Brain microvascular endothelial cell (primary cell): Measurements from ENCODE around the gene VEZT.

Experiments
- DNase-seq: peaks from one replicate; pipeline ENCODE4 v3.0.0-alpha.2; 2020
- H3K27ac ChIP-seq: fragments of 250-450 bp; sonication (Bioruptor Pico); 2 replicates; pipeline ENCODE4 v1.5.1; 2020; ENCODE audit warnings: mild to moderate bottlenecking, moderate library complexity
- H3K27me3 ChIP-seq: fragments of 250-450 bp; sonication (Bioruptor Pico); replicated peaks from 2 replicates; pipeline ENCODE4 v1.5.1; 2020; ENCODE audit warnings: mild to moderate bottlenecking
- H3K36me3 ChIP-seq: fragments of 250-450 bp; sonication (Bioruptor Pico); replicated peaks from 2 replicates; pipeline ENCODE4 v1.5.1; 2020; ENCODE audit warnings: mild to moderate bottlenecking
- H3K4me3 ChIP-seq: 2 replicates; pipeline ENCODE4 v1.5.1; 2011; ENCODE audit warnings: low read depth, mild to moderate bottlenecking, control low read depth, low read length, moderate library complexity
- in situ Hi-C: cut with HindIII; loops from 2 replicates; pipeline ENCODE4 v1.10.0; 2017; ENCODE audit warnings: low sequenced_read_pairs, low pct_ligation_motif_present
- TF ChIP-seq, protein P1 (sequence below): IDR thresholded peaks from 2 replicates; pipeline ENCODE4 v1.5.1; 2011; ENCODE audit warnings: low read depth, mild to moderate bottlenecking, moderate library complexity, low read length, control low read depth, inconsistent platforms; ENCODE audit errors: missing control alignments

Gene VEZT

DNA sequence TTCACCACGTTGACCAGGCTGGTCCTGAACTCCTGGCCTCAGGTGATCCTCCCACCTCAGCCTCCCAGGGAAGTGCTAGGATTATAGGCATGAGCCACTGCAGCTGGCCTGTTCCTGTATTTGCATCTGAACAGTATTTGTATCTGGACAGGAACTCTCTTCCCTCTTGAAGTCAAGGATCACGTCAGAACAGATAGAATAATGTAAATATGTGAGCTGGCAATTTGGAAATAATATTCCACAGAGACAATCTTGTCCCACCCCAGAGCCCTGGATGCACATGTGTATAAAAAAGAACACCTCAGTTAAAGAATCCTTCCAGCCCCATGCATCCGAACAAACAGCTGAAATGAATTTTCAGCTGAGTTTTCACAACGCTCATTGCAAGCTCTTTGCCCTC, 118.3 kb downstream of the VEZT start:
- in situ Hi-C loops: loop anchor here (25.0 kb wide), 1 partner anchor 201 kb away; no protein-coding TSS in a partner anchor
- TF ChIP-seq, protein P1, sequence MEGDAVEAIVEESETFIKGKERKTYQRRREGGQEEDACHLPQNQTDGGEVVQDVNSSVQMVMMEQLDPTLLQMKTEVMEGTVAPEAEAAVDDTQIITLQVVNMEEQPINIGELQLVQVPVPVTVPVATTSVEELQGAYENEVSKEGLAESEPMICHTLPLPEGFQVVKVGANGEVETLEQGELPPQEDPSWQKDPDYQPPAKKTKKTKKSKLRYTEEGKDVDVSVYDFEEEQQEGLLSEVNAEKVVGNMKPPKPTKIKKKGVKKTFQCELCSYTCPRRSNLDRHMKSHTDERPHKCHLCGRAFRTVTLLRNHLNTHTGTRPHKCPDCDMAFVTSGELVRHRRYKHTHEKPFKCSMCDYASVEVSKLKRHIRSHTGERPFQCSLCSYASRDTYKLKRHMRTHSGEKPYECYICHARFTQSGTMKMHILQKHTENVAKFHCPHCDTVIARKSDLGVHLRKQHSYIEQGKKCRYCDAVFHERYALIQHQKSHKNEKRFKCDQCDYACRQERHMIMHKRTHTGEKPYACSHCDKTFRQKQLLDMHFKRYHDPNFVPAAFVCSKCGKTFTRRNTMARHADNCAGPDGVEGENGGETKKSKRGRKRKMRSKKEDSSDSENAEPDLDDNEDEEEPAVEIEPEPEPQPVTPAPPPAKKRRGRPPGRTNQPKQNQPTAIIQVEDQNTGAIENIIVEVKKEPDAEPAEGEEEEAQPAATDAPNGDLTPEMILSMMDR: no peak
- Histone ChIP-seq H3K36me3 (no peaks in the 10 kb centered on the region), H3K4me3 (no peak overlapping the region), H3K27me3 (no peaks in the 10 kb centered on the region), H3K27ac (no peak overlapping the region)
- no peak for DNase-seq

DNA sequence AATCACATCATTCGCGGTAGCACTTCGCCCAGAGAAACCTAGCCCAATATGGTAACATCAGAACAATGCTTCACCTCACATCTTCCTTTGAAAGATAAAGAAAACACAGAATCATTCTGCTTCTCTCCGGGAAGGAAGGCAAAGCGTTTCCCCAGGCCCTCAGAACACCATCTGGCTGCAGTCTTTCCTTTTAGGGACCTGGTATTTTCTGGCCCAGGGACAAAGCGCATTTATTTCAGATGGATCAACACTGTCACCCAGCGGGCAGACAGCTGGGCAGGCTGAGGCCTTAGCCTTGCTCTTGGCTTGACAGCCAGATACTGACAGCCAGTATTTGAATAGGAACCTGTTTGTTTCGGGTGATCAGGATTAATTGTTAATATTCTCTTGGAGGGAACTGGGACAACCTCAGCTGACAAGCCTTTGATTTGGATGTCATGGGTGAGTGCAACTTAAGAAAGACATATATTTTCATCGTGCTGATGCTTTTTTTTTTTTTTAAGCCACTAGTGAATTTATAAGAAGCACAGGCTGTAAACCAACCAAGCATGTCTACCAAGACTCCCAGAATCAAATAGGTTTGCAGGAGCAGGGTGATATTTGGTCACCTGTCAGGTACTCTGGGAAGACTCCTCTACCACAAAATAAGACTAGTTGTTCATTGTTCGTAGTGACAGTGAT, 118.9 kb downstream of the VEZT start:
- H3K36me3 ChIP-seq: no peaks in the 10 kb centered on the region
- TF ChIP-seq, protein P1: peak; percentile 99
- no peak overlapping the region for H3K4me3 ChIP-seq
- H3K27ac ChIP-seq: no peak overlapping the region
- DNase-seq: peak; percentile 87
- H3K27me3 ChIP-seq: no peaks in the 10 kb centered on the region
- in situ Hi-C loops: loop anchor here (25.0 kb wide), 1 partner anchor 201 kb away; no protein-coding TSS in a partner anchor

DNA sequence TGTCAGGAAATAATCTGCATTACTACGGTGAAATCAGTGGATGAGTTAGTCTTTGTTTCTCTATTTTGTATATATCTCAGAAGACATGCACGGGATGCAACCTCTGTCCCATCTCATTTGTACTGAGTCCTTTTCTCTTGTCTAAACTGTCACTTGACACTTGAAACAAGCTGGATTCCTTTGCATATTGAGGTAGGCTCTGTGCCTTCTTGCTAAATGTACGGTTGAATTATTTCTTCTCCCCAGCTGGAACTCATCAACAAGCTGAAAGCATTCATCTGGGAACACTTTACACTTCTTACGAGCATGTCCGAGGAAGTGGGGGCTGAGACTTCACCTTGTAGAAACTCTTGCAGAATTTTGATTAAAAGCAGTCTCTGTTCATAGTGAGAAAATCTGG, 119.5 kb downstream of the VEZT start:
- H3K4me3 ChIP-seq: no peak overlapping the region
- H3K27me3 ChIP-seq: no peaks in the 10 kb centered on the region
- H3K27ac ChIP-seq: no peak overlapping the region
- TF ChIP-seq, protein P1: no peak
- H3K36me3 ChIP-seq: no peaks in the 10 kb centered on the region
- no peak for DNase-seq
- in situ Hi-C loops: loop anchor here (25.0 kb wide), 1 partner anchor 200 kb away; no protein-coding TSS in a partner anchor

DNA sequence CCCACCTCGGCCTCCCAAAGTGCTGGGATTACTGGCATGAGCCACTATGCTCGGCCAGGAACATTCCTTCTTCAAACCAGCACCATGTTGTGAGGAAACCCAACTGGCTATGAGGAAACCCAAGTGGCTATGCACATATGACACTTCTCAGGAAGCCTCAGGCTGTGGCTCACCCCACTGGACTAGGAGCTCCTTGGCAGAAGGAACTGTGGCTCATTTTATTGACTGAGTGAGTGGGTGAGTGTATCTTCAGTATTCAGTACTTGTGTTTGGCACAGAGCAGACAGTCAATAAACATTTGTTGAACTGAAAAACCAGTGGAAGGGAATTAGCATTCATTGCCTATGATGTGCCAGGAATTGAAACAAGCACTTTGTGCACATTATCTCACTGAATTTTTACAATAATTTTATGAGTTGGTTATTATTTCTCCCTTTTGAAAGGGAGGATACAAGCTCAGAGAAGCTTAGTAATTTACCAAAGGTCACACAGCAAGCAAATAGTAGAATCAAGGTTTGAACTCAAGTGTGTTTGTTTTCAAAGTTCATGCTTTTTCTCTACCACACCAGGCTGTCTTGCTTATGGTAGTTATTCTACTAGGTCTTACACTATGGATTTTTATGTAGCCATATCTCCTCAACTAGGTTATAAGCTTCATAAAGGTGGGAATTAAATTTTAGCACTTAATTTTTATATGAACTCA, 121.6 kb downstream of the VEZT start:
- no peak for DNase-seq
- in situ Hi-C loops: loop anchor here (25.0 kb wide), 1 partner anchor 198 kb away; no protein-coding TSS in a partner anchor
- no peak overlapping the region for H3K4me3 ChIP-seq
- TF ChIP-seq, protein P1: no peak
- H3K36me3 ChIP-seq: no peaks in the 10 kb centered on the region
- H3K27ac ChIP-seq: no peak overlapping the region
- H3K27me3 ChIP-seq: no peaks in the 10 kb centered on the region

DNA sequence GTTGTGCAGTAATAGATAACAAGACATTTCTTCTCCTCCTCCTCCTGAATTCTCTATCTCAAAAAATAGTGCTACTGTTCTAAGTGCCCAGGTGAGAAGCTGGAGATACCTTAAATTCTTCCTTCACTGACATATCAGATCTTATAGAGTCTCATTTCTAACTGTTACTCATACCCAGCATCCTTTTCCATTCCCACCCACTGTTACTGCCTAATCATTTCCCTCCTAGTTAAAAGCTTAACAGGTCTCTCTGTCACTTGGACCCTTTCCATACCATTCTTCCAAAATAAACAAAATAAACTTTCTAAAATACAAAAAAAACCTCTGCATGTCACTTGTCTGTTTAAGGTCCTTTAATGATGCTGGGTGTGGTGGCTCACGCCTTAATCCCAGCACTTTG, 124.4 kb downstream of the VEZT start:
- in situ Hi-C loops: loop anchor here (25.0 kb wide), 1 partner anchor 195 kb away; no protein-coding TSS in a partner anchor
- TF ChIP-seq, protein P1: no peak
- no peak overlapping the region for H3K27ac ChIP-seq
- no peak for DNase-seq
- no peaks in the 10 kb centered on the region for H3K27me3 ChIP-seq
- no peaks in the 10 kb centered on the region for H3K36me3 ChIP-seq
- H3K4me3 ChIP-seq: no peak overlapping the region
